ENCODE measurements around the gene RBM8A.

Gene RBM8A

DNA sequence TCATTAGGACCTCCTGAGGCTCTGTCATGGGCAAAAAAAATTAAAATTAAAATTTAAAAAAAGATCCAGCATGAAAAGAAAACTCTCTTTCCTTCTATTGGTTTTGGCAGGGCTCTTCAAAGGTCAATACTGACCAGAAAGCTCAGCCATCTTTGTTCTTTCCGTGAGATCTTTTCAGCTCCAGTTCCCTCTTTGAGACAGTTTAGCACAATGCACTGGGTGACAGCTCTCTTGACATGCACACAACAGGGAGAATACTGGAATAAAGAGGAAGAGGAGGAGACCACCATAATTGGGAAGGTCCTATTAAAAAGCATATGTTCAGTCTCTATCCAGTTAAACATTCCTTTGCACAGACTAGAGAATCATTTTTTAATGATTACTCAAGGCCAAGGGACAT, 24.2 kb upstream of the RBM8A start:
- no peak overlapping the region for H3K4me3 ChIP-seq (ENCODE audit: low read depth, low read length)
- no peak for TF ChIP-seq POLR2A (IDR thresholded peaks at IDR 0.05; ENCODE audit: extremely low read depth, insufficient read length)
- no peak for TF ChIP-seq MYC (IDR thresholded peaks at IDR 0.05; ENCODE audit: low read depth, low read length)
- TF ChIP-seq, protein P1, sequence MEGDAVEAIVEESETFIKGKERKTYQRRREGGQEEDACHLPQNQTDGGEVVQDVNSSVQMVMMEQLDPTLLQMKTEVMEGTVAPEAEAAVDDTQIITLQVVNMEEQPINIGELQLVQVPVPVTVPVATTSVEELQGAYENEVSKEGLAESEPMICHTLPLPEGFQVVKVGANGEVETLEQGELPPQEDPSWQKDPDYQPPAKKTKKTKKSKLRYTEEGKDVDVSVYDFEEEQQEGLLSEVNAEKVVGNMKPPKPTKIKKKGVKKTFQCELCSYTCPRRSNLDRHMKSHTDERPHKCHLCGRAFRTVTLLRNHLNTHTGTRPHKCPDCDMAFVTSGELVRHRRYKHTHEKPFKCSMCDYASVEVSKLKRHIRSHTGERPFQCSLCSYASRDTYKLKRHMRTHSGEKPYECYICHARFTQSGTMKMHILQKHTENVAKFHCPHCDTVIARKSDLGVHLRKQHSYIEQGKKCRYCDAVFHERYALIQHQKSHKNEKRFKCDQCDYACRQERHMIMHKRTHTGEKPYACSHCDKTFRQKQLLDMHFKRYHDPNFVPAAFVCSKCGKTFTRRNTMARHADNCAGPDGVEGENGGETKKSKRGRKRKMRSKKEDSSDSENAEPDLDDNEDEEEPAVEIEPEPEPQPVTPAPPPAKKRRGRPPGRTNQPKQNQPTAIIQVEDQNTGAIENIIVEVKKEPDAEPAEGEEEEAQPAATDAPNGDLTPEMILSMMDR (IDR thresholded peaks at IDR 0.05; ENCODE audit: low read depth, low read length), result no peak
- TF ChIP-seq, protein P2, sequence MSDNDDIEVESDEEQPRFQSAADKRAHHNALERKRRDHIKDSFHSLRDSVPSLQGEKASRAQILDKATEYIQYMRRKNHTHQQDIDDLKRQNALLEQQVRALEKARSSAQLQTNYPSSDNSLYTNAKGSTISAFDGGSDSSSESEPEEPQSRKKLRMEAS (IDR thresholded peaks at IDR 0.05; ENCODE audit: low read depth, low read length), result no peak
- no peak for DNase-seq (ENCODE audit: low read depth)

DNA sequence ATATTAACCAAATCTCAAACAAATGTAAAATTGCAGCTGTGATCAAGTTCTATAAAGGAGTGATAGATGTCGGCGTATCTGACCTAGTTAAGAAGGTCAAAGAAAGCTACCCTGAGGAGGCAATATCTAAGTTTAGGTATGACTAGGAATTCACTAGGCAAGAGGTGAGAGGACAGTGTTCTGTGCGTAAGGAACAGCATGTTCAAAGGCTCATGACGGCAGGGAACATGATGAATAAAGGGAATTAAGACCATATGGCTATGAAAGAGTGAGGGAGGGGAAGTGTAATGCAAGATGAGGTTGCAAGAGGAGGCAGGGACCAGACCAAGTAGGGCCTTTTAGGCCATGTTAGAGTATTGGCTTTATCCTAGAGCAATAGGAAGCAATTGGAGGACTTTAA, 21.9 kb upstream of the RBM8A start:
- no peak overlapping the region for H3K4me3 ChIP-seq (ENCODE audit: low read depth, low read length)
- TF ChIP-seq MYC (IDR thresholded peaks at IDR 0.05; ENCODE audit: low read depth, low read length) (no peak), POLR2A (IDR thresholded peaks at IDR 0.05; ENCODE audit: extremely low read depth, insufficient read length) (no peak)
- TF ChIP-seq, protein P2 (IDR thresholded peaks at IDR 0.05; ENCODE audit: low read depth, low read length), result no peak
- TF ChIP-seq, protein P1 (IDR thresholded peaks at IDR 0.05; ENCODE audit: low read depth, low read length), result no peak
- no peak for DNase-seq (ENCODE audit: low read depth)

DNA sequence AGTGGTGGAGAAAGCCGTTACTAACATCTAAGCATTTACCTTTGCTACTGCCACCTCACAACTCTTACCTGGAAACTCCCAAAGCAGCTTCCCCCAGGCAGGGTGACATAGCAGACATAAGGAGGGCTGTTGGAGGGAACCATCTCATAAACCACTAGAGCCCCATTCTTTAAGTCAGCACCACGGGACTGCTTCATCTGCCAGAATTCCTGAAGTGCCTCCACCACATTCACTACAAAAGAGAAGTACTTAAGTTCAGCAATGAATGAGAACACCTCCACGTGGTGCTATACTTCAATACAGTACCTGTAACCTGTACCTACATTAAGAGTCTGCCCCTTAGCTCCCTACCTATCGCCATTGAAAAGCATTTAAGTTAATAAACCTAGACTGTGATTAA, 20.3 kb upstream of the RBM8A start:
- no peak for TF ChIP-seq POLR2A (IDR thresholded peaks at IDR 0.05; ENCODE audit: extremely low read depth, insufficient read length)
- TF ChIP-seq, protein P1 (IDR thresholded peaks at IDR 0.05; ENCODE audit: low read depth, low read length), result no peak
- no peak for TF ChIP-seq MYC (IDR thresholded peaks at IDR 0.05; ENCODE audit: low read depth, low read length)
- TF ChIP-seq, protein P2 (IDR thresholded peaks at IDR 0.05; ENCODE audit: low read depth, low read length), result no peak
- DNase-seq (ENCODE audit: low read depth), result no peak
- no peak overlapping the region for H3K4me3 ChIP-seq (ENCODE audit: low read depth, low read length)

DNA sequence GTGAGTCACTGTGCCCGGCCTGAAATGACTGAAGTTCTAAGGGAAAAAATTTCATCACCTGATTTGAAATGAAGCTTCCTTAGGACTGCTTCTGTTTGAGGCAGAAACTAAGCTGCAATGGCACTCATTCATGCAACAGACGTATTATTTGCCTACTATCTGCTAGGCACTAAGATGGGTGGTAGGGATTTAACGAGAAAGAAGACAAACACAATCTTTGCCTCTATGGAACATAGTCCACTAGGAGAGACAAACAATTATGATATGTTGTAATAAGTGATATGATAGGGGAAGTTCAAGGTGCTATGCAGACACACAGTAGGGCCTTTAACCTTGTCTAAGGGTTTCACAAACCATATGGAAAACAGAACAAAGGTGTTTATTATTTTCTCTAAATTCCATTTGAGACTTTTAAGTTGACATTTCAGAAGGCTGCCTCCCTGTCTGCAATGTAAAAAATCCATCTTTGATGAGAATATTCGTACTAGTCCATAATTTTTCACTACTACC, 19.2 kb upstream of the RBM8A start:
- no peak overlapping the region for H3K4me3 ChIP-seq (ENCODE audit: low read depth, low read length)
- DNase-seq (ENCODE audit: low read depth), result no peak
- TF ChIP-seq POLR2A (IDR thresholded peaks at IDR 0.05; ENCODE audit: extremely low read depth, insufficient read length) (no peak), MYC (IDR thresholded peaks at IDR 0.05; ENCODE audit: low read depth, low read length) (no peak)
- TF ChIP-seq, protein P2 (IDR thresholded peaks at IDR 0.05; ENCODE audit: low read depth, low read length), result no peak
- TF ChIP-seq, protein P1 (IDR thresholded peaks at IDR 0.05; ENCODE audit: low read depth, low read length), result no peak

DNA sequence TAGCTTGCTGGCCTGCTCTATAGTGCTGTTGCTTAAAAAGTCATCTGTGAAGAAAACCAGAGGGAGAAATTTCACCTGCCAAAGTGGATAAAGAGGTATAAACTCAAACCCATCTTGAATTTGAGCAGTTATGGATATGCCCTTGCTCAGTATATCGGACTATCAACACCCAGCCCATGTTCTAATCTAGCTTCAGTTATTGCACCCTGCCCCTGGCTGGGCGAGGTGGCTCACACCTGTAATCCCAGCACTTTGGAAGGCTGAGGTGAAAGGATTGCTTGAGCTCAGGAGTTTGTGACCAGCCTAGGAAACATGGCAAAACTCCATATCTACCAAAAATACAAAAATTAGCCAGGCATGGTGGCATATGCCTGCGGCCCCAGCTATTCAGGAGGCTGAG, 17.2 kb upstream of the RBM8A start:
- no peak for DNase-seq (ENCODE audit: low read depth)
- H3K4me3 ChIP-seq (ENCODE audit: low read depth, low read length), result no peak overlapping the region
- TF ChIP-seq POLR2A (IDR thresholded peaks at IDR 0.05; ENCODE audit: extremely low read depth, insufficient read length), result no peak
- TF ChIP-seq, protein P1 (IDR thresholded peaks at IDR 0.05; ENCODE audit: low read depth, low read length), result no peak
- TF ChIP-seq, protein P2 (IDR thresholded peaks at IDR 0.05; ENCODE audit: low read depth, low read length), result no peak
- TF ChIP-seq MYC (IDR thresholded peaks at IDR 0.05; ENCODE audit: low read depth, low read length), result no peak

Data from NB4 (cell line).